GM23248 (cell line): ENCODE measurements around the gene LYPD3.

ENCODE experiments used
- EZH2 ChIP-seq: fragments of 200-600 bp; sonication (generic); IDR thresholded peaks from 2 replicates; pipeline ENCODE4 v1.6.1; 2018; ENCODE audit warnings: antibody characterized with exemption, mild to moderate bottlenecking; ENCODE audit not compliant: insufficient read depth, poor library complexity, severe bottlenecking
- EZH2phosphoT487 ChIP-seq: fragments of 200-600 bp; sonication (generic); IDR thresholded peaks from 2 replicates; pipeline ENCODE4 v1.6.1; 2018; ENCODE audit warnings: antibody characterized with exemption, moderate library complexity, mild to moderate bottlenecking, low read depth; ENCODE audit not compliant: insufficient read depth

DNA sequence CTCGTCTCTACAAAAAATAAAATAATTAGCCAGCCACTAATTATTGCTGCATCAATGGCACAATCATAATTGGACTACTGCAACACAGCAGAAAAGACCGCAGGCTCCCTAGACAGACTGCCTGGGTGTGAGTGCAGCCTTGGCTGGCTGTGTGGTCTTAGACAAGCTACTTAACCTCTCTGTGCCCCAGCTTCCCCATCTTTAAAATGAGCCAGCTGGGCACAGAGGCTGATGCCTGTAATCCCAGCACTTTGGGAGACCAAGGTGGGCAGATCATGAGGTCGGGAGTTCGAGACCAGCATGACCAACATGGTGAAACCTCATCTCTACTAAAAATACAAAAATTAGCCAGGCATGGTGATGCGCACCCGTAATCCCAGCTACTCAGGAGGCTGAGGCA lies 31.7 kb downstream of the LYPD3 start:
- TF ChIP-seq EZH2 (no peak), EZH2phosphoT487 (no peak)
